AG10803 (cell line): ENCODE measurements around the gene TNS3.

Experiments used
- DNase-seq: peaks from one replicate; pipeline ENCODE4 v3.0.0; 2010; ENCODE audit warnings: low read depth
- H3K4me3 ChIP-seq: 2 replicates; pipeline ENCODE4 v1.5.1; 2011; ENCODE audit warnings: mild to moderate bottlenecking, low read length, control low read depth
- CTCF ChIP-seq: conservative IDR thresholded peaks from 2 replicates; pipeline ENCODE4 v1.5.1; 2011; ENCODE audit warnings: mild to moderate bottlenecking, low read length, control low read depth, inconsistent platforms

The TNS3 gene

GRCh38 chr7:47523401-47523800, 58.5 kb downstream of the TNS3 start:
- TF ChIP-seq CTCF: no peak
- DNase-seq: no peak
- no peak overlapping the region for H3K4me3 ChIP-seq

DNA sequence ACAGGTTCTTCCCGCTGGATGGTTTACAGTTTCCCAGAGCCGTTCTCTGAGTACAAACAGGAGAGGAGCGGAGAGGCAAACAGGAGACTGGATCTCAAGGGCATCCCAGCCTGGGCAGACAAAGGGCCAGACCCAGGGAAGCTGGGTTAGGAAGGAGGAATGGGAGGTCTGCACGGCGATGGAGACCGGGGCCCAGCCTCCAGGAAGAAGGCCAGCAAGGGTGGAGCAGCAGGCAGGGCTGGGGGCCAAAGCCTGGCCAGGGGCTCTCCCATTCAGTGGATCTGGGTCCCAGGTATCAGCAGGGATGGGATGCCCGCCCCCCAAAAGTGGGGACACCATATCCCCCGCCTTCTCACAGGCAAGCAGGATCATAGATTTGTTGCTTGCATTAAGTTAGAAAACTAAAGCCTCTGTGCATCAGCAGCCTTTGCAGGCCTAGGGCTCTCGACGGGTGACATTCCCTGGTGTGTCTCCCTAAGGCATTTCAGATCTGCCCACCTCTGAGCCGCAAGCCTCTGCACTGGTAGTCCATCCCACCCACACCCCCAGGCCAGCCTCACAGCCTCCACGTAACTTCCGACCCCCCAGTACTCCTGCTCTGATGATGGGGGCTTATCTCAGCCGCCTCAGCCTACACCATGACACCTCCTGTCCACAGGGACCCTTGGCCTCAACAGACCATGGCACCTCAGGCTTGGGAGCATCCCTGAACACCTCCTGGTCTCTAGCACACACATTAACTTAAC, 59.9 kb downstream of the TNS3 start:
- DNase-seq: no peak
- H3K4me3 ChIP-seq: no peak overlapping the region
- TF ChIP-seq CTCF: no peak

- no peak for DNase-seq
- H3K4me3 ChIP-seq: no peak overlapping the region
- no peak for TF ChIP-seq CTCF
Observed at GRCh38 chr7:47521011-47521795, 60.7 kb downstream of the TNS3 start.

GRCh38 chr7:47520406-47520805, 61.5 kb downstream of the TNS3 start:
- no peak overlapping the region for H3K4me3 ChIP-seq
- peak; percentile 99 for DNase-seq
- TF ChIP-seq CTCF: no peak

DNA sequence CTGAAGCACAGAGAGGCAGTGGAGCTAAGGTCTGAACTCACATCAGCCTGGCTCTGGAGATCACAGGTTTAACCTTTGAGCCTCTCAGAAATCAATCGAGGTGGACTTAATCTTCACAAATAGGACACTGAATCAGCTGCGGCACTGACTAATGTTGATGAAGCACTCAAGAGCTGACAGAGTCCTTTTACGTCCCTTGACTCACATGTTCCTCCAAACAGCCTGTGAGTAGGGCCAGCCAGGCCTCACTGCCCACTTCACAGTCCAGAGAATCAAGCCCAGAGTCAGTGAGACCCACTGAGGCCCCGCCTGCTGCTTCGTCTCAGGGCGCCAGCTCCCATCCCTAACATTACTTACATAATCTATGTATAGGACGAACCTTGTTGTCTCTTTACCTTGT, 63.1 kb downstream of the TNS3 start:
- TF ChIP-seq CTCF: no peak
- peak; percentile 57 for DNase-seq
- H3K4me3 ChIP-seq: no peak overlapping the region

- DNase-seq: no peak
- no peak overlapping the region for H3K4me3 ChIP-seq
- TF ChIP-seq CTCF: no peak
Observed at GRCh38 chr7:47517821-47518480, 64.0 kb downstream of the TNS3 start.
